IMR-90 (cell line): Measurements from ENCODE around the gene SLC26A3. TPM values are rescaled to one million over a fixed set of nuclear protein-coding genes. Genes with fewer than 3 reads are reported as not detected.

Experiments used
- ATAC-seq: fragments of 200-7000 bp; cut with Tn5 transposase; 2 replicates; pipeline ENCODE4 v1.9.1; 2020; ENCODE audit warnings: low read depth, mild to moderate bottlenecking, moderate library complexity
- BruUV-seq: library from RNA; stranded (reverse); fragments of 400-500 nt; replicated peaks from 2 replicates; lab custom pipeline; 2021; lab: Mats Ljungman, UMichigan
- CTCF ChIA-PET: fragments of 300-600 bp; formaldehyde crosslinking; extraction: SDS; loops from one replicate; lab custom pipeline; 2021; ENCODE audit warnings: antibody characterized with exemption; lab: Yijun Ruan, JAX
- POLR2A ChIA-PET: fragments of 300-600 bp; sonication (Branson Sonifier 250); formaldehyde crosslinking; loops from one replicate; lab custom pipeline; 2022; ENCODE audit warnings: antibody characterized with exemption; ENCODE audit not compliant: unreplicated experiment; lab: Charles Lee
- DNase-seq: peaks from one replicate; pipeline ENCODE4 v3.0.0; 2013
- H2AFZ ChIP-seq: replicated peaks from 2 replicates; pipeline ENCODE3; 2013; ENCODE audit warnings: low read length, mild to moderate bottlenecking; ENCODE audit not compliant: poor library complexity
- H2AK5ac ChIP-seq: 2 replicates; pipeline ENCODE4 v1.6.1; 2013; ENCODE audit warnings: low read depth, low read length, inconsistent platforms
- H2AK9ac ChIP-seq: replicated peaks from 2 replicates; pipeline ENCODE3; 2013; ENCODE audit warnings: mild to moderate bottlenecking, low read depth, low read length, moderate library complexity; ENCODE audit not compliant: poor library complexity
- H2BK120ac ChIP-seq: 2 replicates; pipeline ENCODE4 v1.6.1; 2013; ENCODE audit warnings: low read depth, low read length, inconsistent platforms
- H2BK15ac ChIP-seq: 3 replicates; pipeline ENCODE4 v1.6.1; 2013; ENCODE audit warnings: low read depth, low read length, inconsistent platforms
- H2BK20ac ChIP-seq: 2 replicates; pipeline ENCODE4 v1.6.1; 2013; ENCODE audit warnings: low read depth, mild to moderate bottlenecking, inconsistent platforms, low read length, moderate library complexity
- H2BK5ac ChIP-seq: 2 replicates; pipeline ENCODE4 v1.6.1; 2013; ENCODE audit warnings: mild to moderate bottlenecking, low read depth, low read length, inconsistent platforms; ENCODE audit not compliant: poor library complexity, severe bottlenecking
- H3K14ac ChIP-seq: replicated peaks from 2 replicates; pipeline ENCODE4 v1.6.1; 2013; ENCODE audit warnings: low read depth, low read length, inconsistent platforms
- H3K18ac ChIP-seq: 2 replicates; pipeline ENCODE4 v1.6.1; 2013; ENCODE audit warnings: low read depth, low read length, control low read depth
- H3K23ac ChIP-seq: 2 replicates; pipeline ENCODE4 v1.6.1; 2013; ENCODE audit warnings: low read depth, low read length, inconsistent platforms
- H3K27ac ChIP-seq: 2 replicates; pipeline ENCODE4 v1.5.1; 2013; ENCODE audit warnings: mild to moderate bottlenecking, control low read depth, low read length; ENCODE audit not compliant: insufficient read depth
- H3K27me3 ChIP-seq: 2 replicates; pipeline ENCODE4 v1.6.1; 2013; ENCODE audit warnings: low read length; ENCODE audit not compliant: control insufficient read depth, insufficient read depth
- H3K36me3 ChIP-seq: 2 replicates; pipeline ENCODE4 v1.6.1; 2013; ENCODE audit warnings: low read length, mixed read lengths; ENCODE audit not compliant: control insufficient read depth, insufficient read depth
- H3K4ac ChIP-seq: 2 replicates; pipeline ENCODE4 v1.6.1; 2013; ENCODE audit warnings: low read depth, low read length, inconsistent platforms
- H3K4me1 ChIP-seq: 2 replicates; pipeline ENCODE4 v1.6.1; 2013; ENCODE audit warnings: low read length, mixed read lengths; ENCODE audit not compliant: control insufficient read depth, insufficient read depth
- H3K4me2 ChIP-seq: 2 replicates; pipeline ENCODE4 v1.6.1; 2013; ENCODE audit warnings: low read depth, mild to moderate bottlenecking, control low read depth, low read length, moderate library complexity
- H3K4me3 ChIP-seq: 2 replicates; pipeline ENCODE4 v1.5.1; 2013; ENCODE audit warnings: low read depth, mild to moderate bottlenecking, control low read depth, low read length, moderate library complexity; ENCODE audit not compliant: insufficient read depth
- H3K56ac ChIP-seq: 2 replicates; pipeline ENCODE4 v1.6.1; 2013; ENCODE audit warnings: low read length, inconsistent platforms; ENCODE audit not compliant: insufficient read depth; ENCODE audit errors: extremely low read depth
- H3K79me1 ChIP-seq, 2 experiments: 2 replicates each; pipeline ENCODE4 v1.6.1; 2013; ENCODE audit warnings: low read length in 2 of 2, inconsistent platforms in 1 of 2, low read depth in 1 of 2
- H3K9ac ChIP-seq: 2 replicates; pipeline ENCODE4 v1.6.1; 2013; ENCODE audit warnings: low read depth, low read length, control low read depth
- H3K9me1 ChIP-seq: 2 replicates; pipeline ENCODE4 v1.6.1; 2013; ENCODE audit warnings: low read length, inconsistent platforms; ENCODE audit not compliant: insufficient read depth
- H3K9me3 ChIP-seq: 2 replicates; pipeline ENCODE4 v1.6.1; 2013; ENCODE audit warnings: low read length; ENCODE audit not compliant: control insufficient read depth, insufficient read depth
- H4K20me1 ChIP-seq: 2 replicates; pipeline ENCODE4 v1.6.1; 2013; ENCODE audit warnings: low read length, inconsistent platforms; ENCODE audit not compliant: insufficient read depth
- H4K5ac ChIP-seq: 2 replicates; pipeline ENCODE4 v1.6.1; 2013; ENCODE audit warnings: mild to moderate bottlenecking, low read depth, low read length, control low read depth
- H4K8ac ChIP-seq, 2 experiments: 2 replicates each; pipeline ENCODE4 v1.6.1; 2013; ENCODE audit warnings: low read depth in 2 of 2, low read length in 2 of 2, control low read depth in 1 of 2, inconsistent platforms in 1 of 2
- H4K91ac ChIP-seq: 2 replicates; pipeline ENCODE4 v1.6.1; 2013; ENCODE audit warnings: low read depth, low read length, inconsistent platforms; ENCODE audit not compliant: insufficient read depth
- BHLHE40 ChIP-seq: fragments of 150-350 bp; IDR thresholded peaks from 2 replicates; pipeline ENCODE4 v1.6.1; 2016; ENCODE audit warnings: mild to moderate bottlenecking, low read depth, low read length
- CEBPB ChIP-seq: IDR thresholded peaks from 2 replicates; pipeline ENCODE4 v1.6.1; 2012; ENCODE audit warnings: low read depth, low read length, improper control_type of control experiment
- MAFK ChIP-seq: IDR thresholded peaks from 2 replicates; pipeline ENCODE4 v1.6.1; 2012; ENCODE audit warnings: low read depth, low read length, improper control_type of control experiment
- MAZ ChIP-seq: IDR thresholded peaks from 2 replicates; pipeline ENCODE4 v1.6.1; 2012; ENCODE audit warnings: low read depth, mild to moderate bottlenecking, low read length, improper control_type of control experiment, moderate library complexity, borderline replicate concordance
- NFE2L2 ChIP-seq: fragments of 150-350 bp; IDR thresholded peaks from 2 replicates; pipeline ENCODE4 v1.6.1; 2016; ENCODE audit warnings: low read depth, mild to moderate bottlenecking, low read length
- RAD21 ChIP-seq: IDR thresholded peaks from 2 replicates; pipeline ENCODE4 v1.6.1; 2012; ENCODE audit warnings: low read length, improper control_type of control experiment
- RCOR1 ChIP-seq: IDR thresholded peaks from 2 replicates; pipeline ENCODE4 v1.6.1; 2012; ENCODE audit warnings: mild to moderate bottlenecking, low read length, improper control_type of control experiment; ENCODE audit not compliant: insufficient replicate concordance
- SMC3 ChIP-seq: fragments of 150-350 bp; IDR thresholded peaks from 2 replicates; pipeline ENCODE4 v1.6.1; 2016; ENCODE audit warnings: low read depth, mild to moderate bottlenecking, antibody characterized with exemption, low read length, moderate library complexity
- WGBS, 2 experiments: methylation state at CpG; one replicate each; pipeline versions ENCODE4 v1.1.5 to v1.1.7; 2013; ENCODE audit warnings: missing lambda C conversion rate in 2 of 2; ENCODE audit not compliant: insufficient read length in 1 of 2; ENCODE audit errors: extremely low coverage in 2 of 2; 5-methylcytosine and 5-hydroxymethylcytosine counted together
- dilution Hi-C: fragments of 300-500 bp; cut with HindIII; formaldehyde crosslinking; loops from one replicate; pipeline ENCODE4 v1.14.3; 2018; ENCODE audit warnings: low sequenced_read_pairs; ENCODE audit not compliant: unreplicated experiment
- in situ Hi-C: fragments of 300-500 bp; cut with MboI; formaldehyde crosslinking; loops from 3 replicates; pipeline ENCODE4 v1.14.3; 2019; ENCODE audit warnings: low sequenced_read_pairs, inconsistent platforms, mixed read lengths
- intact Hi-C: fragments of 100-400 bp; cut with micrococcal nuclease; formaldehyde crosslinking; loops from 2 replicates; pipeline ENCODE4 v1.10.0; 2022
- polyA plus RNA-seq, 3 experiments: library from polyadenylated mRNA; depleted of rRNA; stranded (reverse); fragments of >200 nt; gene quantifications; 2 replicates each; pipeline ENCODE4 v1.2.3, GENCODE V29; 2012; ENCODE audit warnings: low replicate concordance in 1 of 3
- total RNA-seq: library from RNA; depleted of rRNA; stranded (reverse); fragments of >200 nt; gene quantifications from 2 replicates; pipeline ENCODE4 v1.2.3, GENCODE V29; 2012
- TF ChIP-seq, protein P1 (sequence below): fragments of 150-350 bp; IDR thresholded peaks from 2 replicates; pipeline ENCODE4 v1.6.1; 2017; ENCODE audit warnings: mild to moderate bottlenecking, antibody characterized with exemption, low read length, low read depth
- TF ChIP-seq, protein P2 (sequence below): conservative IDR thresholded peaks from 2 replicates; pipeline ENCODE4 v1.5.1; 2012; ENCODE audit warnings: mild to moderate bottlenecking, low read depth, low read length, improper control_type of control experiment
- TF ChIP-seq, protein P3 (sequence below): fragments of 150-350 bp; IDR thresholded peaks from 2 replicates; pipeline ENCODE4 v1.6.1; 2016; ENCODE audit warnings: low read depth, mild to moderate bottlenecking, low read length, moderate library complexity, borderline replicate concordance

The SLC26A3 gene
- total and polyA plus RNA-seq, 2 of the 4 experiments (the other 2 are of a cell fraction) = not detected

- ChIA-PET POLR2A (no interaction called here), CTCF (no interaction called here)
- H3K4me1 ChIP-seq = no peaks in the 10 kb centered on the region
- H3K4me2 ChIP-seq = no peak overlapping the region
- H3K4ac ChIP-seq = no peak overlapping the region
- no CpG with 5 or more reads among the region's 1 CpG for WGBS, 2 experiments
- no peak overlapping the region for H3K18ac ChIP-seq
- DNase-seq = no peak
- H2BK5ac ChIP-seq = no peak overlapping the region
- no peak overlapping the region for H3K23ac ChIP-seq
- H4K5ac ChIP-seq = no peak overlapping the region
- H3K14ac ChIP-seq = no peak overlapping the region
- H3K36me3 ChIP-seq = no peaks in the 10 kb centered on the region
- H3K27ac ChIP-seq = no peak overlapping the region
- H4K91ac ChIP-seq = no peak overlapping the region
- H2AFZ ChIP-seq = no peak overlapping the region
- no peak overlapping the region for H2AK9ac ChIP-seq
- no peak for ATAC-seq
- no peaks in the 10 kb centered on the region for H4K20me1 ChIP-seq
- H4K8ac ChIP-seq = no peak overlapping the region
- H3K9me1 ChIP-seq = no peaks in the 10 kb centered on the region
- H3K56ac ChIP-seq = no peak overlapping the region
- H2BK120ac ChIP-seq = no peak overlapping the region
- in situ Hi-C loops (no loop called here), dilution Hi-C loops (no loop called here), intact Hi-C loops (no loop called here)
- no peak overlapping the region for H3K4me3 ChIP-seq
- H2BK20ac ChIP-seq = no peak overlapping the region
- peaks cover 26% of the 10 kb centered on the region for H3K27me3 ChIP-seq
- H2AK5ac ChIP-seq = no peak overlapping the region
- H3K9me3 ChIP-seq = no peaks in the 10 kb centered on the region; the same call in 1 of the 2 replicates
- H3K9ac ChIP-seq = no peak overlapping the region
- BruUV-seq = no TSS peak
- H3K79me1 ChIP-seq = no peaks in the 10 kb centered on the region
- TF ChIP-seq, protein P1, sequence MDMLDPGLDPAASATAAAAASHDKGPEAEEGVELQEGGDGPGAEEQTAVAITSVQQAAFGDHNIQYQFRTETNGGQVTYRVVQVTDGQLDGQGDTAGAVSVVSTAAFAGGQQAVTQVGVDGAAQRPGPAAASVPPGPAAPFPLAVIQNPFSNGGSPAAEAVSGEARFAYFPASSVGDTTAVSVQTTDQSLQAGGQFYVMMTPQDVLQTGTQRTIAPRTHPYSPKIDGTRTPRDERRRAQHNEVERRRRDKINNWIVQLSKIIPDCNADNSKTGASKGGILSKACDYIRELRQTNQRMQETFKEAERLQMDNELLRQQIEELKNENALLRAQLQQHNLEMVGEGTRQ = no peak
- TF ChIP-seq NFE2L2 (no peak), RAD21 (no peak), RCOR1 (no peak), MAZ (no peak), MAFK (no peak), SMC3 (no peak), CEBPB (no peak), BHLHE40 (no peak)
- TF ChIP-seq, protein P2, sequence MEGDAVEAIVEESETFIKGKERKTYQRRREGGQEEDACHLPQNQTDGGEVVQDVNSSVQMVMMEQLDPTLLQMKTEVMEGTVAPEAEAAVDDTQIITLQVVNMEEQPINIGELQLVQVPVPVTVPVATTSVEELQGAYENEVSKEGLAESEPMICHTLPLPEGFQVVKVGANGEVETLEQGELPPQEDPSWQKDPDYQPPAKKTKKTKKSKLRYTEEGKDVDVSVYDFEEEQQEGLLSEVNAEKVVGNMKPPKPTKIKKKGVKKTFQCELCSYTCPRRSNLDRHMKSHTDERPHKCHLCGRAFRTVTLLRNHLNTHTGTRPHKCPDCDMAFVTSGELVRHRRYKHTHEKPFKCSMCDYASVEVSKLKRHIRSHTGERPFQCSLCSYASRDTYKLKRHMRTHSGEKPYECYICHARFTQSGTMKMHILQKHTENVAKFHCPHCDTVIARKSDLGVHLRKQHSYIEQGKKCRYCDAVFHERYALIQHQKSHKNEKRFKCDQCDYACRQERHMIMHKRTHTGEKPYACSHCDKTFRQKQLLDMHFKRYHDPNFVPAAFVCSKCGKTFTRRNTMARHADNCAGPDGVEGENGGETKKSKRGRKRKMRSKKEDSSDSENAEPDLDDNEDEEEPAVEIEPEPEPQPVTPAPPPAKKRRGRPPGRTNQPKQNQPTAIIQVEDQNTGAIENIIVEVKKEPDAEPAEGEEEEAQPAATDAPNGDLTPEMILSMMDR = no peak
- TF ChIP-seq, protein P3, sequence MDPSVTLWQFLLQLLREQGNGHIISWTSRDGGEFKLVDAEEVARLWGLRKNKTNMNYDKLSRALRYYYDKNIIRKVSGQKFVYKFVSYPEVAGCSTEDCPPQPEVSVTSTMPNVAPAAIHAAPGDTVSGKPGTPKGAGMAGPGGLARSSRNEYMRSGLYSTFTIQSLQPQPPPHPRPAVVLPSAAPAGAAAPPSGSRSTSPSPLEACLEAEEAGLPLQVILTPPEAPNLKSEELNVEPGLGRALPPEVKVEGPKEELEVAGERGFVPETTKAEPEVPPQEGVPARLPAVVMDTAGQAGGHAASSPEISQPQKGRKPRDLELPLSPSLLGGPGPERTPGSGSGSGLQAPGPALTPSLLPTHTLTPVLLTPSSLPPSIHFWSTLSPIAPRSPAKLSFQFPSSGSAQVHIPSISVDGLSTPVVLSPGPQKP = no peak
- no peak overlapping the region for H2BK15ac ChIP-seq
These were observed 34.1 kb upstream of the SLC26A3 start for GRCh38 chr7:107837145-107837512.
